HFF-Myc (cell line): ENCODE data around the gene RNF39.

Experiments
- DNase-seq: peaks from one replicate; pipeline ENCODE4 v3.0.0-alpha.2; 2011; ENCODE audit warnings: low read depth; ENCODE audit errors: extremely low read depth
- H3K4me3 ChIP-seq: replicated peaks from 2 replicates; pipeline ENCODE4 v1.5.1; 2011; ENCODE audit warnings: low read depth, mild to moderate bottlenecking, control low read depth, low read length
- CTCF ChIP-seq: IDR thresholded peaks from 2 replicates; pipeline ENCODE4 v1.5.1; 2012; ENCODE audit warnings: mild to moderate bottlenecking, low read depth, low read length, control low read depth; ENCODE audit errors: missing control alignments

RNF39 gene

GRCh38 chr6:30102414-30102969 is 26.9 kb upstream of the RNF39 start:
- H3K4me3 ChIP-seq: peak overlapping the region; percentile 26; the same call in 1 of the 2 replicates
- DNase-seq: no peak
- no peak for TF ChIP-seq CTCF

GRCh38 chr6:30101444-30102413 is 26.2 kb upstream of the RNF39 start:
- TF ChIP-seq CTCF: no peak
- peak; percentile 33 for DNase-seq
- H3K4me3 ChIP-seq: peak overlapping the region; percentile 26

GRCh38 chr6:30100585-30101443 is 25.2 kb upstream of the RNF39 start:
- TF ChIP-seq CTCF: no peak
- H3K4me3 ChIP-seq: peak overlapping the region; percentile 18
- no peak for DNase-seq

- 0 out of 2 replicates have a peak overlapping the region, but pooled peaks have one; percentile 18 for H3K4me3 ChIP-seq
- TF ChIP-seq CTCF: no peak
- DNase-seq: no peak
These were observed 24.6 kb upstream of the RNF39 start for GRCh38 chr6:30100154-30100553.

- TF ChIP-seq CTCF: no peak
- no peak for DNase-seq
- no peak overlapping the region for H3K4me3 ChIP-seq
These were observed 22.6 kb upstream of the RNF39 start for GRCh38 chr6:30097902-30098768.

GRCh38 chr6:30096829-30097228 is 21.3 kb upstream of the RNF39 start:
- no peak overlapping the region for H3K4me3 ChIP-seq
- DNase-seq: no peak
- no peak for TF ChIP-seq CTCF
